Memory B cell (primary cell): ENCODE measurements around the gene INTS1.

Experiments used
- ATAC-seq: fragments of 150-1000 bp; cut with Tn5 transposase; 2 replicates; pipeline ENCODE4 v1.10.0; 2021; ENCODE audit warnings: low read depth, mild to moderate bottlenecking, moderate library complexity
- DNase-seq, 2 donors: peaks; one replicate each; pipeline ENCODE4 v3.0.0; 2022; ENCODE audit warnings: low spot score in 2 of 2
- H3K27ac Mint-ChIP-seq: one replicate; pipeline ENCODE4 v1.8.0; 2022; ENCODE audit warnings: mild to moderate bottlenecking, moderate library complexity, mixed read lengths
- H3K27me3 Mint-ChIP-seq: one replicate; pipeline ENCODE4 v1.8.0; 2022; ENCODE audit warnings: mixed read lengths
- H3K36me3 Mint-ChIP-seq: one replicate; pipeline ENCODE4 v1.8.0; 2022; ENCODE audit warnings: mild to moderate bottlenecking, mixed read lengths
- H3K4me1 Mint-ChIP-seq: one replicate; pipeline ENCODE4 v1.8.0; 2022; ENCODE audit warnings: mixed read lengths
- H3K4me3 Mint-ChIP-seq: one replicate; pipeline ENCODE4 v1.8.0; 2022; ENCODE audit warnings: mild to moderate bottlenecking, moderate library complexity, mixed read lengths
- H3K9me3 Mint-ChIP-seq: one replicate; pipeline ENCODE4 v1.8.0; 2022; ENCODE audit warnings: mixed read lengths

Gene INTS1

GRCh38 chr7:1457949-1458682 is 46.1 kb downstream of the INTS1 start:
- no peak for DNase-seq
- H3K27ac Mint-ChIP-seq = no peak overlapping the region

GRCh38 chr7:1457059-1457948 is 46.9 kb downstream of the INTS1 start:
- ATAC-seq (no peak), DNase-seq (no peak)
- Mint-ChIP-seq H3K36me3 (no peaks in the 10 kb centered on the region), H3K27ac (no peak overlapping the region), H3K4me3 (no peak overlapping the region), H3K9me3 (no peaks in the 10 kb centered on the region), H3K27me3 (peaks cover 8% of the 10 kb centered on the region), H3K4me1 (peaks cover 11% of the 10 kb centered on the region)

More at GRCh38 chr7:1457949-1458682, 46.1 kb downstream of the INTS1 start:
- Mint-ChIP-seq H3K4me1 (peaks cover 11% of the 10 kb centered on the region), H3K27me3 (peaks cover 7% of the 10 kb centered on the region), H3K9me3 (no peaks in the 10 kb centered on the region), H3K4me3 (peak overlapping the region; percentile 49), H3K36me3 (no peaks in the 10 kb centered on the region)
- ATAC-seq = no peak

- ATAC-seq = no peak
- Mint-ChIP-seq H3K36me3 (no peaks in the 10 kb centered on the region), H3K27ac (no peak overlapping the region), H3K9me3 (no peaks in the 10 kb centered on the region), H3K4me1 (peaks cover 5% of the 10 kb centered on the region), H3K4me3 (no peak overlapping the region), H3K27me3 (peaks cover 8% of the 10 kb centered on the region)
- DNase-seq = no peak
Observed at GRCh38 chr7:1455955-1456354, 48.2 kb downstream of the INTS1 start.

GRCh38 chr7:1455241-1455939 is 48.8 kb downstream of the INTS1 start:
- Mint-ChIP-seq H3K4me1 (peaks cover 2% of the 10 kb centered on the region), H3K9me3 (no peaks in the 10 kb centered on the region), H3K27me3 (peaks cover 8% of the 10 kb centered on the region), H3K27ac (no peak overlapping the region), H3K4me3 (no peak overlapping the region), H3K36me3 (no peaks in the 10 kb centered on the region)
- ATAC-seq (no peak), DNase-seq (no peak)

- no peaks in the 10 kb centered on the region for H3K36me3 Mint-ChIP-seq
- H3K27ac Mint-ChIP-seq = no peak overlapping the region
- no peaks in the 10 kb centered on the region for H3K9me3 Mint-ChIP-seq
- peaks cover 2% of the 10 kb centered on the region for H3K4me1 Mint-ChIP-seq
- DNase-seq (no peak), ATAC-seq (no peak)
- H3K4me3 Mint-ChIP-seq = no peak overlapping the region
- H3K27me3 Mint-ChIP-seq = peaks cover 8% of the 10 kb centered on the region
Observed at GRCh38 chr7:1454542-1454941, 49.6 kb downstream of the INTS1 start.

GRCh38 chr7:1452205-1452604 is 52.0 kb downstream of the INTS1 start:
- no peak overlapping the region for H3K4me3 Mint-ChIP-seq
- peaks cover under 1% of the 10 kb centered on the region for H3K4me1 Mint-ChIP-seq
- ATAC-seq (no peak), DNase-seq (no peak)
- no peaks in the 10 kb centered on the region for H3K36me3 Mint-ChIP-seq
- no peaks in the 10 kb centered on the region for H3K9me3 Mint-ChIP-seq
- H3K27ac Mint-ChIP-seq = no peak overlapping the region
- H3K27me3 Mint-ChIP-seq = peaks cover 7% of the 10 kb centered on the region

GRCh38 chr7:1450987-1451386 is 53.2 kb downstream of the INTS1 start:
- Mint-ChIP-seq H3K27me3 (peaks cover 7% of the 10 kb centered on the region), H3K4me3 (no peak overlapping the region), H3K9me3 (no peaks in the 10 kb centered on the region), H3K27ac (no peak overlapping the region), H3K36me3 (no peaks in the 10 kb centered on the region), H3K4me1 (no peaks in the 10 kb centered on the region)
- ATAC-seq = no peak
- DNase-seq = no peak

- no peaks in the 10 kb centered on the region for H3K9me3 Mint-ChIP-seq
- no peak for ATAC-seq
- DNase-seq = no peak
- no peaks in the 10 kb centered on the region for H3K36me3 Mint-ChIP-seq
- no peak overlapping the region for H3K27ac Mint-ChIP-seq
- no peak overlapping the region for H3K4me3 Mint-ChIP-seq
- no peaks in the 10 kb centered on the region for H3K4me1 Mint-ChIP-seq
- peaks cover 8% of the 10 kb centered on the region for H3K27me3 Mint-ChIP-seq
Observed at GRCh38 chr7:1450431-1450830, 53.8 kb downstream of the INTS1 start.

- no peaks in the 10 kb centered on the region for H3K9me3 Mint-ChIP-seq
- ATAC-seq = no peak
Observed at GRCh38 chr7:1449951-1450350, 54.2 kb downstream of the INTS1 start.

GRCh38 chr7:1449501-1449900 is 54.7 kb downstream of the INTS1 start:
- Mint-ChIP-seq H3K27me3 (peaks cover 8% of the 10 kb centered on the region), H3K4me3 (no peak overlapping the region), H3K4me1 (no peaks in the 10 kb centered on the region), H3K36me3 (no peaks in the 10 kb centered on the region), H3K27ac (no peak overlapping the region), H3K9me3 (no peaks in the 10 kb centered on the region)
- no peak for DNase-seq
- ATAC-seq = no peak

More at GRCh38 chr7:1449951-1450350, 54.2 kb downstream of the INTS1 start:
- H3K4me3 Mint-ChIP-seq = no peak overlapping the region
- no peak overlapping the region for H3K27ac Mint-ChIP-seq
- no peaks in the 10 kb centered on the region for H3K36me3 Mint-ChIP-seq
- DNase-seq = no peak
- no peaks in the 10 kb centered on the region for H3K4me1 Mint-ChIP-seq
- peaks cover 8% of the 10 kb centered on the region for H3K27me3 Mint-ChIP-seq

GRCh38 chr7:1448958-1449357 is 55.2 kb downstream of the INTS1 start:
- Mint-ChIP-seq H3K27ac (no peak overlapping the region), H3K4me1 (no peaks in the 10 kb centered on the region), H3K4me3 (no peak overlapping the region), H3K27me3 (peaks cover 6% of the 10 kb centered on the region), H3K36me3 (no peaks in the 10 kb centered on the region), H3K9me3 (no peaks in the 10 kb centered on the region)
- DNase-seq = no peak
- ATAC-seq = no peak

- H3K27me3 Mint-ChIP-seq = peaks cover 4% of the 10 kb centered on the region
- DNase-seq (no peak), ATAC-seq (no peak)
- no peaks in the 10 kb centered on the region for H3K4me1 Mint-ChIP-seq
- no peaks in the 10 kb centered on the region for H3K9me3 Mint-ChIP-seq
- no peaks in the 10 kb centered on the region for H3K36me3 Mint-ChIP-seq
- no peak overlapping the region for H3K27ac Mint-ChIP-seq
- H3K4me3 Mint-ChIP-seq = no peak overlapping the region
Observed at GRCh38 chr7:1447551-1448244, 56.5 kb downstream of the INTS1 start.

GRCh38 chr7:1447112-1447511 is 57.1 kb downstream of the INTS1 start:
- Mint-ChIP-seq H3K27me3 (peaks cover 7% of the 10 kb centered on the region), H3K9me3 (no peaks in the 10 kb centered on the region), H3K4me3 (no peak overlapping the region), H3K36me3 (no peaks in the 10 kb centered on the region), H3K27ac (no peak overlapping the region), H3K4me1 (no peaks in the 10 kb centered on the region)
- DNase-seq = no peak
- ATAC-seq = no peak
